CD4-positive, alpha-beta T cell treated with Interleukin-17A for 4 hours (primary cell): ENCODE measurements around the gene PRDM16.
"Not testable (repeated sequence)": the region's sequence is repeated elsewhere in the genome, so short reads cannot be mapped to it uniquely, and the experiment has no call there.

ENCODE experiments used
- DNase-seq: peaks from one replicate; pipeline ENCODE4 v3.0.0-alpha.2; 2020; ENCODE audit warnings: mixed read lengths

PRDM16 gene

GRCh38 chr1:3234956-3235355, 166.0 kb downstream of the PRDM16 start:
- no peak for DNase-seq

GRCh38 chr1:3235496-3235895, 166.5 kb downstream of the PRDM16 start:
- no peak for DNase-seq

GRCh38 chr1:3236361-3236760, 167.4 kb downstream of the PRDM16 start:
- no peak for DNase-seq

- no peak for DNase-seq
Observed at GRCh38 chr1:3236955-3237354, 168.0 kb downstream of the PRDM16 start.

- DNase-seq, result no peak
Observed at GRCh38 chr1:3237570-3237969, 168.6 kb downstream of the PRDM16 start.

- DNase-seq, result no peak
Observed at GRCh38 chr1:3237994-3238702, 169.1 kb downstream of the PRDM16 start.

GRCh38 chr1:3238703-3239278, 169.8 kb downstream of the PRDM16 start:
- no peak for DNase-seq

- not testable (repeated sequence) for DNase-seq
Observed at GRCh38 chr1:3239991-3240390, 171.0 kb downstream of the PRDM16 start.

GRCh38 chr1:3240524-3241235, 171.7 kb downstream of the PRDM16 start:
- no peak for DNase-seq

GRCh38 chr1:3241236-3241550, 172.2 kb downstream of the PRDM16 start:
- no peak for DNase-seq

GRCh38 chr1:3241673-3242407, 172.8 kb downstream of the PRDM16 start:
- no peak for DNase-seq

GRCh38 chr1:3242408-3243260, 173.6 kb downstream of the PRDM16 start:
- no peak for DNase-seq

- DNase-seq, result no peak
Observed at GRCh38 chr1:3243304-3243703, 174.3 kb downstream of the PRDM16 start.

GRCh38 chr1:3244025-3244926, 175.3 kb downstream of the PRDM16 start:
- no peak for DNase-seq

GRCh38 chr1:3244927-3245315, 175.9 kb downstream of the PRDM16 start:
- no peak for DNase-seq

GRCh38 chr1:3245344-3245743, 176.3 kb downstream of the PRDM16 start:
- DNase-seq, result no peak

GRCh38 chr1:3245768-3246167, 176.8 kb downstream of the PRDM16 start:
- DNase-seq, result no peak

GRCh38 chr1:3246251-3246650, 177.2 kb downstream of the PRDM16 start:
- DNase-seq, result no peak

- no peak for DNase-seq
Observed at GRCh38 chr1:3247521-3248121, 178.6 kb downstream of the PRDM16 start.

GRCh38 chr1:3248155-3249141, 179.4 kb downstream of the PRDM16 start:
- no peak for DNase-seq
